HepG2 (cell line): ENCODE results near the gene ATE1. TPM values are rescaled to one million over a fixed set of nuclear protein-coding genes. Genes with fewer than 3 reads are reported as not detected.

Experiments used
- AKAP8 ChIP-seq: sonication (generic); formaldehyde crosslinking; IDR thresholded peaks from 2 replicates; pipeline ENCODE4 v1.5.1; 2020; ENCODE audit warnings: mild to moderate bottlenecking, missing genetic modification reagents
- HMGA1 ChIP-seq: sonication (generic); formaldehyde crosslinking; conservative IDR thresholded peaks from 2 replicates; pipeline ENCODE4 v1.4.0; 2020; ENCODE audit warnings: missing genetic modification reagents
- KAT2B ChIP-seq: fragments of 150-350 bp; IDR thresholded peaks from 2 replicates; pipeline ENCODE4 v1.6.1; 2014; ENCODE audit warnings: low read depth, low read length, borderline replicate concordance
- NAIF1 ChIP-seq: sonication (generic); formaldehyde crosslinking; IDR thresholded peaks from 2 replicates; pipeline ENCODE4 v1.5.0; 2020; ENCODE audit warnings: mild to moderate bottlenecking, missing genetic modification reagents, borderline replicate concordance
- NCOA1 ChIP-seq: sonication (generic); formaldehyde crosslinking; IDR thresholded peaks from 2 replicates; pipeline ENCODE4 v1.9.0; 2021; ENCODE audit warnings: missing genetic modification reagents
- RBM22 ChIP-seq: fragments of 200-400 bp; formaldehyde crosslinking; optimal IDR thresholded peaks from 2 replicates; pipeline ENCODE3; 2017; ENCODE audit warnings: mild to moderate bottlenecking, low read length, moderate library complexity
- RELA ChIP-seq: sonication (generic); formaldehyde crosslinking; IDR thresholded peaks from 2 replicates; pipeline ENCODE4 v1.4.0; 2020; ENCODE audit warnings: missing genetic modification reagents
- RFX1 ChIP-seq: fragments of 450-650 bp; IDR thresholded peaks from 2 replicates; pipeline ENCODE4 v1.6.1; 2017
- SCMH1 ChIP-seq: sonication (generic); formaldehyde crosslinking; IDR thresholded peaks from 2 replicates; pipeline ENCODE4 v1.9.0; 2021; ENCODE audit warnings: missing genetic modification reagents, mild to moderate bottlenecking, borderline replicate concordance
- SP4 ChIP-seq: sonication (generic); formaldehyde crosslinking; IDR thresholded peaks from 2 replicates; pipeline ENCODE4 v1.8.1; 2023; ENCODE audit warnings: mild to moderate bottlenecking, missing genetic modification reagents
- TP53 ChIP-seq: sonication (generic); formaldehyde crosslinking; conservative IDR thresholded peaks from 2 replicates; pipeline ENCODE4 v1.4.0; 2020; ENCODE audit warnings: missing genetic modification reagents
- ZFP1 ChIP-seq: IDR thresholded peaks from 2 replicates; pipeline ENCODE4 v1.6.1; 2016
- ZFX ChIP-seq: sonication (generic); formaldehyde crosslinking; IDR thresholded peaks from 2 replicates; pipeline ENCODE4 v1.4.0; 2020; ENCODE audit warnings: mild to moderate bottlenecking, low read depth, missing genetic modification reagents, moderate library complexity
- ZMAT3 ChIP-seq: sonication (generic); formaldehyde crosslinking; conservative IDR thresholded peaks from 2 replicates; pipeline ENCODE4 v1.7.0; 2021; ENCODE audit warnings: missing genetic modification reagents
- ZNF207 ChIP-seq: fragments of 450-650 bp; IDR thresholded peaks from 2 replicates; pipeline ENCODE4 v1.6.1; 2016; ENCODE audit warnings: antibody characterized with exemption, borderline replicate concordance
- ZNF24 ChIP-seq: fragments of 450-650 bp; IDR thresholded peaks from 2 replicates; pipeline ENCODE4 v1.6.1; 2017; ENCODE audit warnings: antibody characterized with exemption, mild to moderate bottlenecking
- ZNF382 ChIP-seq: sonication (generic); formaldehyde crosslinking; IDR thresholded peaks from 2 replicates; pipeline ENCODE4 v1.5.0; 2020; ENCODE audit warnings: missing genetic modification reagents, mild to moderate bottlenecking, borderline replicate concordance
- ZNF501 ChIP-seq: sonication (generic); formaldehyde crosslinking; IDR thresholded peaks from 2 replicates; pipeline ENCODE4 v1.5.1; 2020; ENCODE audit warnings: mild to moderate bottlenecking, moderate library complexity, missing genetic modification reagents
- ZNF7 ChIP-seq: IDR thresholded peaks from 2 replicates; pipeline ENCODE4 v1.6.1; 2016; ENCODE audit warnings: missing biosample characterization, missing genetic modification reagents
- ZNF768 ChIP-seq: sonication (generic); formaldehyde crosslinking; IDR thresholded peaks from 2 replicates; pipeline ENCODE4 v1.4.0; 2020; ENCODE audit warnings: missing genetic modification reagents
- polyA plus RNA-seq, 8 experiments: library from polyadenylated mRNA; depleted of rRNA in 3 of 8; stranded (reverse) in 7 of 8; unstranded in 1 of 8; fragments of >200 nt; fragmentation: Illumina TruSeq in 4 of 8; extraction: Trizol in 4 of 8; gene quantifications; 2 replicates each; pipeline versions ENCODE4 v1.2.1 to v1.2.3, GENCODE V29; 2011 to 2016; ENCODE audit warnings: low read depth in 4 of 8, missing spikeins in 1 of 8, mixed read lengths in 1 of 8; ENCODE audit not compliant: insufficient read depth in 1 of 8
- total RNA-seq, 5 experiments: library from RNA; depleted of rRNA; stranded (reverse); fragments of >200 nt; fragmentation: Illumina TruSeq; extraction: Trizol; gene quantifications; 2 replicates each; pipeline ENCODE4 v1.2.3, GENCODE V29; 2016; ENCODE audit warnings: low read depth in 1 of 5
- TF ChIP-seq, protein P1 (sequence below): sonication (generic); formaldehyde crosslinking; IDR thresholded peaks from 2 replicates; pipeline ENCODE4 v1.4.0; 2020; ENCODE audit warnings: mild to moderate bottlenecking, missing genetic modification reagents
- TF ChIP-seq, protein P2 (sequence below): sonication (generic); formaldehyde crosslinking; IDR thresholded peaks from 2 replicates; pipeline ENCODE4 v1.8.0; 2022; ENCODE audit warnings: mild to moderate bottlenecking, missing genetic modification reagents
- TF ChIP-seq, protein P3 (sequence below): sonication (generic); formaldehyde crosslinking; IDR thresholded peaks from 2 replicates; pipeline ENCODE4 v1.5.0; 2020; ENCODE audit warnings: missing genetic modification reagents, mild to moderate bottlenecking, borderline replicate concordance
- TF ChIP-seq, protein P4 (sequence below): sonication (generic); formaldehyde crosslinking; IDR thresholded peaks from 2 replicates; pipeline ENCODE4 v1.8.1; 2023; ENCODE audit warnings: missing genetic modification reagents, mild to moderate bottlenecking, borderline replicate concordance

ATE1 gene
- total and polyA plus RNA-seq, 2 of the 13 experiments (the other 11 are each of a cell fraction or from before 2014, with no cell fraction given): 17.5 to 42.2 TPM

DNA sequence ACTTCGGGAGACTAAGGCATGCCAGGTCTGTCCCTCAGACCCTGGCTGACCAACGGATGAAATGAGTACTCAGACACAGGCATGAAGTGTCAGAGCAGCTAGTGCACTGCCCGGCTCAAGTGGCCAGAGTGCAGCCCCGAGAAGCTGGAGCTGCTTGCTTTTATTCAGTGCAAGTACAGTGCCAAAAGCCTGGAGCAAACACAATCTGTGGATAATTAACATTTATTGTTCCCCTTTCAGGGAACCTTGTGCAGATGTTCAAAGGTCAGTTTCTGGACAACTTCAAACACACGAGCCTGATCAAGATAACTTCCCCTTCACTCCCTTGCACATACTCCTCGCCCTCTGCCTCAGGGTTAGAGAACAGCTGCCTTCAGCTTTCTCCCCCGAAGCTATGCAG is 7.9 kb upstream of the ATE1 start (continued):
- TF ChIP-seq, protein P1, sequence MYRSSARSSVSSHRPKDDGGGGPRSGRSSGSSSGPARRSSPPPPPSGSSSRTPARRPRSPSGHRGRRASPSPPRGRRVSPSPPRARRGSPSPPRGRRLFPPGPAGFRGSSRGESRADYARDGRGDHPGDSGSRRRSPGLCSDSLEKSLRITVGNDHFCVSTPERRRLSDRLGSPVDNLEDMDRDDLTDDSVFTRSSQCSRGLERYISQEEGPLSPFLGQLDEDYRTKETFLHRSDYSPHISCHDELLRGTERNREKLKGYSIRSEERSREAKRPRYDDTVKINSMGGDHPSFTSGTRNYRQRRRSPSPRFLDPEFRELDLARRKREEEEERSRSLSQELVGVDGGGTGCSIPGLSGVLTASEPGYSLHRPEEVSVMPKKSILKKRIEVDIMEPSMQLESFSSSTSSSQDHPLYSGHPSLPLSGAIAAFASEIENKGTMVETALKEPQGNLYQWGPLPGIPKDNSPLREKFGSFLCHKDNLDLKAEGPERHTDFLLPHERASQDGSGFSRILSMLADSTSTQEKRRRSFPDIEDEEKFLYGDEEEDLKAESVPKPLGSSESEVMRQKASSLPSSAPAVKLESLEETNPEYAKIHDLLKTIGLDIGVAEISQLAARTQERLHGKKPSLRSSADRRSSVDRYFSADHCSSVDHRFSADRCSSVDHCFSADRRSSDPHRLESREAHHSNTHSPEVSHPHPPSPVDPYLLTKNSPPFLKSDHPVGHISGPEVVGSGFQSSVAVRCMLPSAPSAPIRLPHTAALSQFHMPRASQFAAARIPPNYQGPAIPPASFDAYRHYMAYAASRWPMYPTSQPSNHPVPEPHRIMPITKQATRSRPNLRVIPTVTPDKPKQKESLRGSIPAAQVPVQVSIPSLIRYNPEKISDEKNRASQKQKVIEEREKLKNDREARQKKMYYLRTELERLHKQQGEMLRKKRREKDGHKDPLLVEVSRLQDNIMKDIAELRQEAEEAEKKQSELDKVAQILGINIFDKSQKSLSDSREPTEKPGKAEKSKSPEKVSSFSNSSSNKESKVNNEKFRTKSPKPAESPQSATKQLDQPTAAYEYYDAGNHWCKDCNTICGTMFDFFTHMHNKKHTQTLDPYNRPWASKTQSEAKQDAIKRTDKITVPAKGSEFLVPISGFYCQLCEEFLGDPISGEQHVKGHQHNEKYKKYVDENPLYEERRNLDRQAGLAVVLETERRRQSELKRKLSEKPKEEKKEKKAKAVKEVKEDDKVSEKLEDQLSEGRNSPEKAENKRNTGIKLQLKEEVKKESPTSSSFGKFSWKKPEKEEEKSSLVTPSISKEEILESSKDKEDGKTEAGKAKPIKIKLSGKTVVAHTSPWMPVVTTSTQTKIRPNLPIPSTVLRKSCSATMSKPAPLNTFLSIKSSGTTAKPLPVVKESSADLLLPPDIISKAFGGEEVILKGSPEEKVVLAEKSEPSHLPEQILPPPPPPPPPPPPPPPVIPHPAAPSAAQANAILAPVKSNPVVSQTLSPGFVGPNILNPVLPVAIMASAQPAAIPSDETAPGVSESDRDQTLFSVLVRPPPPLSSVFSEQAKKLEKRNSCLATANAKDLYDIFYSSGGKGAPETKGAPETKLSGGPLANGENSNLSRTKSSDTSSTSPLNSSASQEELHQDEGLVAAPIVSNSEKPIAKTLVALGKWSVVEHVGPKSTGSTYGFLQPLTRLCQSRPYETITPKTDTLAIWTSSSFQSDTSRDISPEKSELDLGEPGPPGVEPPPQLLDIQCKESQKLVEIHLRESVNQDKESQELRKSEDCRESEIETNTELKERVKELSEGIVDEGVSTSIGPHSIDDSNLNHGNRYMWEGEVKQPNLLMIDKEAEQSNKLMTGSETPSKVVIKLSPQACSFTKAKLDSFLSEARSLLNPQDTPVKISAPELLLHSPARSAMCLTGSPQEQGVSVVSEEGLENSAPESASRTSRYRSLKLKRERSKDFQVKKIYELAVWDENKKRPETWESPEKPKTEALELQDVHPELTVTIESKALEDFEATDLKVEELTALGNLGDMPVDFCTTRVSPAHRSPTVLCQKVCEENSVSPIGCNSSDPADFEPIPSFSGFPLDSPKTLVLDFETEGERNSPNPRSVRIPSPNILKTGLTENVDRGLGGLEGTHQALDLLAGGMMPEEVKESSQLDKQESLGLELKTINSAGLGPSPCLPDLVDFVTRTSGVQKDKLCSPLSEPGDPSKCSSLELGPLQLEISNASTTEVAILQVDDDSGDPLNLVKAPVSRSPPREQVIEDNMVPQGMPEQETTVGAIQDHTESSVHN (CRISPR knock-in tag): no peak
- TF ChIP-seq RBM22 (no peak), AKAP8 (CRISPR knock-in tag) (no peak), ZMAT3 (no peak), ZNF24 (no peak), ZNF501 (peak; percentile 69), ZFP1 (CRISPR knock-in tag) (peak; percentile 45; the same call in 1 of the 2 replicates), RFX1 (no peak), NAIF1 (CRISPR knock-in tag) (no peak), KAT2B (no peak), ZFX (peak; percentile 39; the same call in 1 of the 2 replicates), ZNF207 (no peak), ZNF768 (no peak), RELA (CRISPR knock-in tag) (no peak), SCMH1 (CRISPR knock-in tag) (no peak), SP4 (no peak), ZNF382 (CRISPR knock-in tag) (no peak), HMGA1 (CRISPR knock-in tag) (no peak), ZNF7 (CRISPR knock-in tag) (0 out of 2 replicates have a peak, but pooled peaks have one; percentile 8), NCOA1 (CRISPR knock-in tag) (no peak), TP53 (CRISPR knock-in tag) (no peak)
- TF ChIP-seq, protein P2, sequence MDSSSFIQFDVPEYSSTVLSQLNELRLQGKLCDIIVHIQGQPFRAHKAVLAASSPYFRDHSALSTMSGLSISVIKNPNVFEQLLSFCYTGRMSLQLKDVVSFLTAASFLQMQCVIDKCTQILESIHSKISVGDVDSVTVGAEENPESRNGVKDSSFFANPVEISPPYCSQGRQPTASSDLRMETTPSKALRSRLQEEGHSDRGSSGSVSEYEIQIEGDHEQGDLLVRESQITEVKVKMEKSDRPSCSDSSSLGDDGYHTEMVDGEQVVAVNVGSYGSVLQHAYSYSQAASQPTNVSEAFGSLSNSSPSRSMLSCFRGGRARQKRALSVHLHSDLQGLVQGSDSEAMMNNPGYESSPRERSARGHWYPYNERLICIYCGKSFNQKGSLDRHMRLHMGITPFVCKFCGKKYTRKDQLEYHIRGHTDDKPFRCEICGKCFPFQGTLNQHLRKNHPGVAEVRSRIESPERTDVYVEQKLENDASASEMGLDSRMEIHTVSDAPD (CRISPR knock-in tag): no peak
- TF ChIP-seq, protein P3, sequence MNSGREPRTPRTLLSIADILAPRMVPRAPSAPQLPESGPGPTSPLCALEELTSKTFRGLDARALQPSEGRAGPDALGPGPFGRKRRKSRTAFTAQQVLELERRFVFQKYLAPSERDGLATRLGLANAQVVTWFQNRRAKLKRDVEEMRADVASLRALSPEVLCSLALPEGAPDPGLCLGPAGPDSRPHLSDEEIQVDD (CRISPR knock-in tag): no peak
- TF ChIP-seq, protein P4, sequence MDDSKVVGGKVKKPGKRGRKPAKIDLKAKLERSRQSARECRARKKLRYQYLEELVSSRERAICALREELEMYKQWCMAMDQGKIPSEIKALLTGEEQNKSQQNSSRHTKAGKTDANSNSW: no peak
